SK-N-MC (cell line): ENCODE results near the gene GNG13.

ENCODE experiments used
- EZH2 ChIP-seq: fragments of 200-600 bp; sonication (generic); IDR thresholded peaks from one replicate; pipeline ENCODE4 v1.6.1; 2017; ENCODE audit warnings: antibody characterized with exemption
- POLR2AphosphoS5 ChIP-seq: IDR thresholded peaks from 2 replicates; pipeline ENCODE4 v1.6.1; 2012; ENCODE audit warnings: mild to moderate bottlenecking, low read depth, low read length, borderline replicate concordance

DNA sequence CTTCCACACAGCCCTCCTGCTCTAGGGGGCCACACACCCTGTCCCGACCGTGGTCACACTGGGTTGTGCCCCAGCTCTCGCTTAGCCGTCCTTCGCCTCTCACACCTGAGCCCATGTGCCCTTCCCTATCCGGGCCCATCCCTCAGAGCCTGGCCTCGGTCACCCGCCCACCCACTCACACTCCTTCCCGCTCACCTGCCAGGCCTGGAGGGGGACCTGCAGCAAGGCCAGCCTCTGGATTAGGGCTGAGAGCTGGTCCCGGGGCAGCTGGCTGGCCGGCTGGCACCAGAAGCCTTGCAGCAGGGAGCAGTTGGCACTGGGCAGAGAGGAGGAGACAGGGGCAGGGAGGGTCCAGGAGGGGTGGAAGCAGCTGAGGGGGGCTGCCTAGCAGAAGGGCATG is 22.1 kb downstream of the GNG13 start:
- TF ChIP-seq EZH2 (no peak), POLR2AphosphoS5 (no peak)
